HFF-Myc (cell line): ENCODE data around the gene CNIH3.

Experiments
- DNase-seq: peaks from one replicate; pipeline ENCODE4 v3.0.0-alpha.2; 2011; ENCODE audit warnings: low read depth; ENCODE audit errors: extremely low read depth
- H3K4me3 ChIP-seq: replicated peaks from 2 replicates; pipeline ENCODE4 v1.5.1; 2011; ENCODE audit warnings: low read depth, mild to moderate bottlenecking, control low read depth, low read length
- CTCF ChIP-seq: IDR thresholded peaks from 2 replicates; pipeline ENCODE4 v1.5.1; 2012; ENCODE audit warnings: mild to moderate bottlenecking, low read depth, low read length, control low read depth; ENCODE audit errors: missing control alignments

CNIH3 gene

GRCh38 chr1:224594360-224594759, 21.8 kb upstream of the CNIH3 start:
- no peak for TF ChIP-seq CTCF
- DNase-seq = no peak

GRCh38 chr1:224594851-224595250, 21.3 kb upstream of the CNIH3 start:
- TF ChIP-seq CTCF = no peak
- DNase-seq = no peak
- H3K4me3 ChIP-seq = no peak overlapping the region

More at GRCh38 chr1:224594360-224594759, 21.8 kb upstream of the CNIH3 start:
- H3K4me3 ChIP-seq = no peak overlapping the region

- no peak for DNase-seq
- no peak for TF ChIP-seq CTCF
- H3K4me3 ChIP-seq = no peak overlapping the region
Measured at GRCh38 chr1:224605482-224606181, 10.5 kb upstream of the CNIH3 start.

- no peak for DNase-seq
- H3K4me3 ChIP-seq = no peak overlapping the region
- TF ChIP-seq CTCF = no peak
Measured at GRCh38 chr1:224607188-224608148, 8.6 kb upstream of the CNIH3 start.

- no peak for DNase-seq
- no peak overlapping the region for H3K4me3 ChIP-seq
- TF ChIP-seq CTCF = no peak
Measured at GRCh38 chr1:224609333-224609732, 6.8 kb upstream of the CNIH3 start.

GRCh38 chr1:224612246-224612645, 3.9 kb upstream of the CNIH3 start:
- no peak for DNase-seq
- no peak overlapping the region for H3K4me3 ChIP-seq
- TF ChIP-seq CTCF = no peak
